DND-41 (cell line): ENCODE data around the gene TADA2A.

Experiments used
- ATAC-seq: fragments of 200-7000 bp; cut with Tn5 transposase; 3 replicates; pipeline ENCODE4 v1.9.1; 2021; ENCODE audit warnings: low read depth; ENCODE audit not compliant: insufficient read depth
- DNase-seq: peaks from one replicate; pipeline ENCODE4 v3.0.0-alpha.2; 2020
- H2AFZ ChIP-seq: 2 replicates; pipeline ENCODE4 v1.6.0; 2012; ENCODE audit warnings: low read depth, low read length
- H3K27ac ChIP-seq: 2 replicates; pipeline ENCODE4 v1.5.1; 2012; ENCODE audit warnings: low read length, inconsistent platforms
- H3K27me3 ChIP-seq: fragments of 200-600 bp; sonication (generic); 2 replicates; pipeline ENCODE4 v1.6.0; 2012; ENCODE audit warnings: low read length, mild to moderate bottlenecking, inconsistent platforms; ENCODE audit not compliant: insufficient read depth, poor library complexity
- H3K36me3 ChIP-seq: 2 replicates; pipeline ENCODE4 v1.5.1; 2012; ENCODE audit warnings: low read length, inconsistent platforms; ENCODE audit not compliant: insufficient read depth
- H3K4me1 ChIP-seq: 2 replicates; pipeline ENCODE4 v1.5.1; 2012; ENCODE audit warnings: mild to moderate bottlenecking, low read length; ENCODE audit not compliant: insufficient read depth
- H3K4me2 ChIP-seq: 2 replicates; pipeline ENCODE4 v1.6.0; 2012; ENCODE audit warnings: mild to moderate bottlenecking, moderate library complexity, low read length, inconsistent platforms; ENCODE audit not compliant: insufficient read depth
- H3K4me3 ChIP-seq, 2 experiments: fragments of 200-600 bp in 1 of 2; shearing (Covaris generic) in 1 of 2; 2 replicates each; pipeline ENCODE4 v1.5.1; 2012 to 2016; ENCODE audit warnings: inconsistent platforms in 2 of 2, low read length in 2 of 2, mild to moderate bottlenecking in 2 of 2, low read depth in 1 of 2, moderate library complexity in 1 of 2
- H3K79me2 ChIP-seq: 2 replicates; pipeline ENCODE4 v1.6.0; 2012; ENCODE audit warnings: low read length, inconsistent platforms; ENCODE audit not compliant: insufficient read depth
- H3K9ac ChIP-seq: 2 replicates; pipeline ENCODE4 v1.6.0; 2012; ENCODE audit warnings: low read depth, mild to moderate bottlenecking, inconsistent platforms, low read length, moderate library complexity
- H3K9me3 ChIP-seq: 2 replicates; pipeline ENCODE4 v1.5.1; 2012; ENCODE audit warnings: low read length, moderate library complexity, mild to moderate bottlenecking, inconsistent platforms; ENCODE audit not compliant: insufficient read depth, severe bottlenecking
- H4K20me1 ChIP-seq: 2 replicates; pipeline ENCODE4 v1.6.0; 2012; ENCODE audit warnings: low read length; ENCODE audit not compliant: insufficient read depth
- CTCF ChIP-seq: IDR thresholded peaks from 2 replicates; pipeline ENCODE4 v1.5.1; 2012; ENCODE audit warnings: borderline replicate concordance, low read length, moderate library complexity, mild to moderate bottlenecking; ENCODE audit not compliant: poor library complexity, severe bottlenecking; ENCODE audit errors: extremely low read depth
- EZH2 ChIP-seq: IDR thresholded peaks from 3 replicates; pipeline ENCODE4 v1.6.1; 2012; ENCODE audit warnings: borderline replicate concordance, low read depth, mild to moderate bottlenecking, moderate library complexity, low read length, inconsistent platforms; ENCODE audit not compliant: severe bottlenecking

TADA2A gene

GRCh38 chr17:37493249-37494027 lies 86.8 kb downstream of the TADA2A start:
- Histone ChIP-seq H3K27me3 (peaks cover 9% of the 10 kb centered on the region), H3K79me2 (peaks cover 43% of the 10 kb centered on the region), H3K4me2 (no peak overlapping the region), H3K36me3 (no peaks in the 10 kb centered on the region), H3K9ac (no peak overlapping the region), H3K9me3 (no peaks in the 10 kb centered on the region), H2AFZ (no peak overlapping the region), H4K20me1 (peaks cover 25% of the 10 kb centered on the region; the same call in 1 of the 2 replicates), H3K4me3 (no peak overlapping the region), H3K4me1 (peaks cover 31% of the 10 kb centered on the region), H3K27ac (no peak overlapping the region)
- ATAC-seq (no peak), DNase-seq (no peak)
- no peak for TF ChIP-seq EZH2
- no peak for TF ChIP-seq CTCF

- Histone ChIP-seq H3K27ac (no peak overlapping the region), H3K9ac (no peak overlapping the region), H3K27me3 (peaks cover under 1% of the 10 kb centered on the region), H4K20me1 (peaks cover 25% of the 10 kb centered on the region; the same call in 1 of the 2 replicates), H3K9me3 (no peaks in the 10 kb centered on the region), H3K4me2 (no peak overlapping the region), H3K4me1 (peaks cover 21% of the 10 kb centered on the region), H3K36me3 (no peaks in the 10 kb centered on the region), H3K4me3 (no peak overlapping the region), H3K79me2 (peaks cover 47% of the 10 kb centered on the region), H2AFZ (no peak overlapping the region)
- DNase-seq: no peak
- TF ChIP-seq EZH2: no peak
- no peak for TF ChIP-seq CTCF
- no peak for ATAC-seq
Measured at GRCh38 chr17:37494401-37494831, 87.7 kb downstream of the TADA2A start.

- Histone ChIP-seq H3K4me1 (peaks cover 21% of the 10 kb centered on the region), H3K9me3 (no peaks in the 10 kb centered on the region), H4K20me1 (peaks cover 25% of the 10 kb centered on the region; the same call in 1 of the 2 replicates), H3K27me3 (no peaks in the 10 kb centered on the region), H2AFZ (no peak overlapping the region), H3K4me3 (no peak overlapping the region), H3K4me2 (no peak overlapping the region), H3K79me2 (peaks cover 47% of the 10 kb centered on the region), H3K9ac (no peak overlapping the region), H3K27ac (no peak overlapping the region), H3K36me3 (no peaks in the 10 kb centered on the region)
- TF ChIP-seq CTCF (no peak), EZH2 (no peak)
- DNase-seq: no peak
- no peak for ATAC-seq
Measured at GRCh38 chr17:37494971-37495370, 88.3 kb downstream of the TADA2A start.
